ENCODE data around the gene WNT3A. TPM values are rescaled to one million over a fixed set of nuclear protein-coding genes. Genes with fewer than 3 reads are reported as not detected.

WNT3A gene
- polyA plus RNA-seq, 1 of the 3 experiments (the other 2 are of a cell fraction), result not detected

GRCh38 chr1:228016181-228016510, 9.3 kb downstream of the WNT3A start (continued):
- TF ChIP-seq, protein P1, sequence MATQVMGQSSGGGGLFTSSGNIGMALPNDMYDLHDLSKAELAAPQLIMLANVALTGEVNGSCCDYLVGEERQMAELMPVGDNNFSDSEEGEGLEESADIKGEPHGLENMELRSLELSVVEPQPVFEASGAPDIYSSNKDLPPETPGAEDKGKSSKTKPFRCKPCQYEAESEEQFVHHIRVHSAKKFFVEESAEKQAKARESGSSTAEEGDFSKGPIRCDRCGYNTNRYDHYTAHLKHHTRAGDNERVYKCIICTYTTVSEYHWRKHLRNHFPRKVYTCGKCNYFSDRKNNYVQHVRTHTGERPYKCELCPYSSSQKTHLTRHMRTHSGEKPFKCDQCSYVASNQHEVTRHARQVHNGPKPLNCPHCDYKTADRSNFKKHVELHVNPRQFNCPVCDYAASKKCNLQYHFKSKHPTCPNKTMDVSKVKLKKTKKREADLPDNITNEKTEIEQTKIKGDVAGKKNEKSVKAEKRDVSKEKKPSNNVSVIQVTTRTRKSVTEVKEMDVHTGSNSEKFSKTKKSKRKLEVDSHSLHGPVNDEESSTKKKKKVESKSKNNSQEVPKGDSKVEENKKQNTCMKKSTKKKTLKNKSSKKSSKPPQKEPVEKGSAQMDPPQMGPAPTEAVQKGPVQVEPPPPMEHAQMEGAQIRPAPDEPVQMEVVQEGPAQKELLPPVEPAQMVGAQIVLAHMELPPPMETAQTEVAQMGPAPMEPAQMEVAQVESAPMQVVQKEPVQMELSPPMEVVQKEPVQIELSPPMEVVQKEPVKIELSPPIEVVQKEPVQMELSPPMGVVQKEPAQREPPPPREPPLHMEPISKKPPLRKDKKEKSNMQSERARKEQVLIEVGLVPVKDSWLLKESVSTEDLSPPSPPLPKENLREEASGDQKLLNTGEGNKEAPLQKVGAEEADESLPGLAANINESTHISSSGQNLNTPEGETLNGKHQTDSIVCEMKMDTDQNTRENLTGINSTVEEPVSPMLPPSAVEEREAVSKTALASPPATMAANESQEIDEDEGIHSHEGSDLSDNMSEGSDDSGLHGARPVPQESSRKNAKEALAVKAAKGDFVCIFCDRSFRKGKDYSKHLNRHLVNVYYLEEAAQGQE (IDR thresholded peaks at IDR 0.05; ENCODE audit: low read depth, low read length), result no peak
- TF ChIP-seq CHD2 (IDR thresholded peaks at IDR 0.05; ENCODE audit: low read length, partially characterized antibody), result no peak
- TF ChIP-seq EP300 (IDR thresholded peaks at IDR 0.05; ENCODE audit: borderline replicate concordance in 1 of 2, low read depth in 1 of 2, low read length in 1 of 2), result no peak
- no peak for TF ChIP-seq POLR2AphosphoS5 (IDR thresholded peaks at IDR 0.05; ENCODE audit: low read depth, low read length)
- no peak for TF ChIP-seq FOSL2 (IDR thresholded peaks at IDR 0.05; ENCODE audit: borderline replicate concordance, low read depth)
- TF ChIP-seq GATA2 (CRISPR knock-in tag; IDR thresholded peaks at IDR 0.05), result no peak

DNA sequence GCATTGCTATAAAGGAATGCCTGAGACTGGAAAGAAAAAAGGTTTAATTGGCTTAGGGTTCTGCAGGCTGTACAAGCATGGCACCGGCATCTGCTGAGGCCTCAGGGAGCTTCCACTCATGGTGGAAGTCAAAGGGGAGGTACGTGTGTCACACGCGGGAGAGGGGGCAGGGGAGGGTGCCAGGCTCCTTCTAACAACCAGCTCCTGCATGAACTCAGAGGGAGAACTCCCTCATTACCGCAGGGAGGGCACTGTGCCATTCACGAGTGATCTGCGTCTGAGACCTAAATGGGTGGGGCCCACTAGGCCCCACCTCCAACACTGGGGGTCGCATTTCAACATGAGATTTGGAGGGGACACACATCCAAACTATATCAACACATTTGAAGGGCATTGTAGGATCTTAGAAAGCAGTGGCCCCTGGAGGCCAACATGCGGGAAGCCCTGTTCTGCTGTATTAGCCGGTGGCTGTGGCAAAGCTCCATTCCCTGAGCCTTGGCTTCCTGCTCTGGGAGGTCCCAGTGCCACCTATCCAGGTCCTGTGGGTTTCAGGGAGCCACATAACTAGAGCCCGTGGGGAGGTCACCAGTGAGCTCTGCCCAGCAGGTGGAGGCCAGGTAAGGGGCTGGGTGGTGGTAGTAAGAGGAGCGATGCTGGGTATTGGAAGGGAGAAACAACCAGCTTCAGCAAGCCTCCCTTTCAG, 10.0 kb downstream of the WNT3A start:
- Histone ChIP-seq H3K4me3 (ENCODE audit: low read depth in 2 of 2, low read length in 1 of 2) (no peak overlapping the region), H4K20me1 (ENCODE audit: insufficient read depth) (no peaks in the 10 kb centered on the region), H3K27ac (ENCODE audit: low read depth in 2 of 2, low read length in 1 of 2) (no peak overlapping the region), H3K79me2 (ENCODE audit: insufficient read depth) (no peaks in the 10 kb centered on the region), H3F3A (replicated peaks; ENCODE audit: insufficient read depth) (no peaks in the 10 kb centered on the region), H3K36me3 (replicated peaks in 1 of 2; ENCODE audit: control insufficient read depth in 1 of 2, insufficient read depth in 2 of 2, low read length in 1 of 2) (no peaks in the 10 kb centered on the region), H3K9me3 (no peaks in the 10 kb centered on the region), H3K9ac (no peak overlapping the region), H2AFZ (ENCODE audit: low read depth) (no peak overlapping the region), H3K9me2 (no peaks in the 10 kb centered on the region), H3K27me3 (ENCODE audit: insufficient read depth) (no peaks in the 10 kb centered on the region), H3K4me2 (no peak overlapping the region), H3K4me1 (ENCODE audit: control insufficient read depth in 1 of 2, insufficient read depth in 2 of 2, low read depth in 1 of 2, low read length in 1 of 2) (peaks cover 0 to 6% of the 10 kb centered on the region in 2 experiments; a peak in 1 of 4 replicates)
- ChIA-PET CTCF (interaction anchor here (0.8 to 2.3 kb wide), 2 partner anchors 12 to 17 kb away, joined by 3 to 10 read pairs; no protein-coding TSS in a partner anchor), POLR2A (no interaction called here)
- no peak for DNase-seq
- WGBS (ENCODE audit: low lambda C conversion rate), result 58% methylated on average over 10 of the region's 12 CpGs
- TF ChIP-seq CHD2 (IDR thresholded peaks at IDR 0.05; ENCODE audit: low read length, partially characterized antibody) (no peak), POLR2AphosphoS5 (IDR thresholded peaks at IDR 0.05; ENCODE audit: low read depth, low read length) (no peak), NFIC (IDR thresholded peaks at IDR 0.05; ENCODE audit: borderline replicate concordance) (no peak), USF2 (IDR thresholded peaks at IDR 0.05; ENCODE audit: borderline replicate concordance, low read depth, low read length) (no peak), RFX5 (IDR thresholded peaks at IDR 0.05; ENCODE audit: low read length) (no peak), FOXM1 (IDR thresholded peaks at IDR 0.05; ENCODE audit: low read depth) (no peak), SMC3 (IDR thresholded peaks at IDR 0.05; ENCODE audit: low read depth, low read length) (no peak), RCOR1 (IDR thresholded peaks at IDR 0.05; ENCODE audit: low read length) (no peak), EP300 (IDR thresholded peaks at IDR 0.05; ENCODE audit: borderline replicate concordance in 1 of 2, low read depth in 1 of 2, low read length in 1 of 2) (no peak), GABPA (IDR thresholded peaks at IDR 0.05; ENCODE audit: low read depth) (no peak), MEF2A (IDR thresholded peaks at IDR 0.05; ENCODE audit: borderline replicate concordance, low read depth) (no peak), MXI1 (IDR thresholded peaks at IDR 0.05; ENCODE audit: low read depth, low read length) (no peak), RAD21 (IDR thresholded peaks at IDR 0.05; ENCODE audit: low read length) (no peak)
- TF ChIP-seq, protein P2, sequence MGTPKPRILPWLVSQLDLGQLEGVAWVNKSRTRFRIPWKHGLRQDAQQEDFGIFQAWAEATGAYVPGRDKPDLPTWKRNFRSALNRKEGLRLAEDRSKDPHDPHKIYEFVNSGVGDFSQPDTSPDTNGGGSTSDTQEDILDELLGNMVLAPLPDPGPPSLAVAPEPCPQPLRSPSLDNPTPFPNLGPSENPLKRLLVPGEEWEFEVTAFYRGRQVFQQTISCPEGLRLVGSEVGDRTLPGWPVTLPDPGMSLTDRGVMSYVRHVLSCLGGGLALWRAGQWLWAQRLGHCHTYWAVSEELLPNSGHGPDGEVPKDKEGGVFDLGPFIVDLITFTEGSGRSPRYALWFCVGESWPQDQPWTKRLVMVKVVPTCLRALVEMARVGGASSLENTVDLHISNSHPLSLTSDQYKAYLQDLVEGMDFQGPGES (IDR thresholded peaks at IDR 0.05; ENCODE audit: low read depth, low read length), result no peak
- TF ChIP-seq, protein P3, sequence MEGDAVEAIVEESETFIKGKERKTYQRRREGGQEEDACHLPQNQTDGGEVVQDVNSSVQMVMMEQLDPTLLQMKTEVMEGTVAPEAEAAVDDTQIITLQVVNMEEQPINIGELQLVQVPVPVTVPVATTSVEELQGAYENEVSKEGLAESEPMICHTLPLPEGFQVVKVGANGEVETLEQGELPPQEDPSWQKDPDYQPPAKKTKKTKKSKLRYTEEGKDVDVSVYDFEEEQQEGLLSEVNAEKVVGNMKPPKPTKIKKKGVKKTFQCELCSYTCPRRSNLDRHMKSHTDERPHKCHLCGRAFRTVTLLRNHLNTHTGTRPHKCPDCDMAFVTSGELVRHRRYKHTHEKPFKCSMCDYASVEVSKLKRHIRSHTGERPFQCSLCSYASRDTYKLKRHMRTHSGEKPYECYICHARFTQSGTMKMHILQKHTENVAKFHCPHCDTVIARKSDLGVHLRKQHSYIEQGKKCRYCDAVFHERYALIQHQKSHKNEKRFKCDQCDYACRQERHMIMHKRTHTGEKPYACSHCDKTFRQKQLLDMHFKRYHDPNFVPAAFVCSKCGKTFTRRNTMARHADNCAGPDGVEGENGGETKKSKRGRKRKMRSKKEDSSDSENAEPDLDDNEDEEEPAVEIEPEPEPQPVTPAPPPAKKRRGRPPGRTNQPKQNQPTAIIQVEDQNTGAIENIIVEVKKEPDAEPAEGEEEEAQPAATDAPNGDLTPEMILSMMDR (IDR thresholded peaks at IDR 0.05), result no peak
- TF ChIP-seq, protein P4, sequence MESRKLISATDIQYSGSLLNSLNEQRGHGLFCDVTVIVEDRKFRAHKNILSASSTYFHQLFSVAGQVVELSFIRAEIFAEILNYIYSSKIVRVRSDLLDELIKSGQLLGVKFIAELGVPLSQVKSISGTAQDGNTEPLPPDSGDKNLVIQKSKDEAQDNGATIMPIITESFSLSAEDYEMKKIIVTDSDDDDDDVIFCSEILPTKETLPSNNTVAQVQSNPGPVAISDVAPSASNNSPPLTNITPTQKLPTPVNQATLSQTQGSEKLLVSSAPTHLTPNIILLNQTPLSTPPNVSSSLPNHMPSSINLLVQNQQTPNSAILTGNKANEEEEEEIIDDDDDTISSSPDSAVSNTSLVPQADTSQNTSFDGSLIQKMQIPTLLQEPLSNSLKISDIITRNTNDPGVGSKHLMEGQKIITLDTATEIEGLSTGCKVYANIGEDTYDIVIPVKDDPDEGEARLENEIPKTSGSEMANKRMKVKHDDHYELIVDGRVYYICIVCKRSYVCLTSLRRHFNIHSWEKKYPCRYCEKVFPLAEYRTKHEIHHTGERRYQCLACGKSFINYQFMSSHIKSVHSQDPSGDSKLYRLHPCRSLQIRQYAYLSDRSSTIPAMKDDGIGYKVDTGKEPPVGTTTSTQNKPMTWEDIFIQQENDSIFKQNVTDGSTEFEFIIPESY (IDR thresholded peaks at IDR 0.05; ENCODE audit: borderline replicate concordance, low read depth), result no peak

Measured in SK-N-SH (cell line).